Smooth muscle cell (in vitro differentiated cells): ENCODE data around the gene ACTL6B. TPM values are rescaled to one million over a fixed set of nuclear protein-coding genes. Genes with fewer than 3 reads are reported as not detected.
"Not testable (repeated sequence)": the region's sequence is repeated elsewhere in the genome, so short reads cannot be mapped to it uniquely, and the experiment has no call there.

Experiments
- DNase-seq: peaks from one replicate; lab custom pipeline; 2025; ENCODE audit not compliant: unreplicated experiment; lab: John Stamatoyannopoulos, UW
- H2AFZ ChIP-seq: fragments of 200-600 bp; sonication (generic); 2 replicates; pipeline ENCODE4 v1.6.0; 2016; ENCODE audit warnings: antibody characterized with exemption, low read depth, mild to moderate bottlenecking
- H3F3A ChIP-seq: fragments of 200-600 bp; sonication (generic); 2 replicates; pipeline ENCODE4 v1.6.0; 2017; ENCODE audit warnings: antibody characterized with exemption, low read depth
- H3K27ac ChIP-seq: fragments of 200-600 bp; sonication (generic); 2 replicates; pipeline ENCODE4 v1.5.1; 2016; ENCODE audit warnings: low read depth, mild to moderate bottlenecking
- H3K27me3 ChIP-seq: fragments of 200-600 bp; sonication (generic); 2 replicates; pipeline ENCODE4 v1.6.1; 2016; ENCODE audit warnings: low read depth, mild to moderate bottlenecking
- H3K36me3 ChIP-seq: fragments of 200-600 bp; sonication (generic); 2 replicates; pipeline ENCODE4 v1.5.1; 2016; ENCODE audit warnings: low read depth
- H3K4me1 ChIP-seq: fragments of 200-600 bp; sonication (generic); 2 replicates; pipeline ENCODE4 v1.5.1; 2016; ENCODE audit warnings: low read depth
- H3K4me2 ChIP-seq: fragments of 200-600 bp; sonication (generic); 2 replicates; pipeline ENCODE4 v1.6.0; 2016; ENCODE audit warnings: mild to moderate bottlenecking
- H3K4me3 ChIP-seq: fragments of 200-600 bp; sonication (generic); 2 replicates; pipeline ENCODE4 v1.5.1; 2016; ENCODE audit warnings: mild to moderate bottlenecking
- H3K79me2 ChIP-seq: fragments of 200-600 bp; sonication (generic); 2 replicates; pipeline ENCODE4 v1.6.0; 2016; ENCODE audit warnings: low read depth, mild to moderate bottlenecking
- H3K9ac ChIP-seq: fragments of 200-600 bp; sonication (generic); 2 replicates; pipeline ENCODE4 v1.6.0; 2016; ENCODE audit warnings: low read depth
- H3K9me3 ChIP-seq: fragments of 200-600 bp; sonication (generic); replicated peaks from 2 replicates; pipeline ENCODE4 v1.5.1; 2016; ENCODE audit warnings: low read depth
- H4K20me1 ChIP-seq: fragments of 200-600 bp; sonication (generic); 2 replicates; pipeline ENCODE4 v1.6.0; 2016; ENCODE audit warnings: low read depth
- WGBS: methylation state at CpG from one replicate; pipeline ENCODE4 v1.1.7; 2016; ENCODE audit warnings: low lambda C conversion rate; 5-methylcytosine and 5-hydroxymethylcytosine counted together
- polyA plus RNA-seq: library from polyadenylated mRNA; unstranded; fragments of >200 nt; fragmentation: Nextera tagmentation; extraction: Ambion mirVana; gene quantifications from 2 replicates; pipeline ENCODE4 v1.2.1, GENCODE V29; 2016
- total RNA-seq: library from RNA; depleted of rRNA; stranded (reverse); fragments of >200 nt; gene quantifications from 2 replicates; pipeline ENCODE4 v1.2.3, GENCODE V29; 2014
- TF ChIP-seq, protein P1 (sequence below): fragments of 200-600 bp; sonication (generic); IDR thresholded peaks from 2 replicates; pipeline ENCODE4 v1.5.1; 2017; ENCODE audit warnings: borderline replicate concordance, mild to moderate bottlenecking, antibody characterized with exemption; ENCODE audit not compliant: insufficient read depth, poor library complexity, severe bottlenecking

ACTL6B gene
- total and polyA plus RNA-seq, 2 experiments from 2014 or later = not detected

DNA sequence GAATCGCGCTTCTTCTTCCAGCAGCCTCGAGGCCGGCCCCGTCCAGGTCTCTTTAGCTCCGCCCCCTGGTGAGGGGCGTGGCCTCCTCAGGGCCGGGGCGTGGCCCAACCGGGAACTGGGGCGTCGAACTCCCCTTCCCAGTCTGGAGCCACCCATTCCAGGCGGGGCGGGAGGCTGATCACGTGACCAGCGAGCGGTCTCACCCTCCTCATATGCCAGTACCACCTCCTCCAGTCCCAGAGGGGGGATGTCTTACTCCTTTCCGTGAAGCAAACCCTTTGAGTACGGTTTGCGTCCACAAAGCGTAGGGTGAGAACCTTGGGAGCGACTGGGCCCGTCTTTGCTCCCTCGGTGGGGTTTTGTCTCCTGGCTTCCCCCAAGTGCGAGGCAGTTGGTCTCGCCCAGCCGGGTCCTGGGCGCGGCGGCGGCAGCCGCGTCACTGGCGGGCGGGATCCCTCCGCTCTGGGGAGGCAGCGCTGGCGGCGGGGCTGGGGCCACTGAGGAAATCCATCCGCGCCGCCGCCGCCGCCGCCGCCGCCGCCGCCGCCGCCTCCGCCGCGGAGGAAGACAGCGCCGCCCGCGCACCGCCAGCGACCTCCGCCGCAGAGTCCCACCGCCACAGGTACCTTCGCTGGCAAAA lies 17.2 kb upstream of the ACTL6B start, which contains the start of gene GNB2:
Gene GNB2, plus strand, starts transcription at position 439 of the 640 bp plus-strand sequence. CDS start 2,526 bp downstream, outside the sequence.
- Histone ChIP-seq H3K4me2 (peak within 1 kb of the TSS; percentile 98), H3K27me3 (no peaks in the 10 kb centered on the region), H3K4me3 (peak within 1 kb of the TSS; percentile 78), H3K9me3 (no peaks in the 10 kb centered on the region), H3K27ac (peak within 1 kb of the TSS; percentile 81), H3K36me3 (no peaks in the 10 kb centered on the region), H2AFZ (peak within 1 kb of the TSS; percentile 87), H3K4me1 (no peaks in the 10 kb centered on the region), H3K79me2 (peaks cover 32% of the 10 kb centered on the region), H4K20me1 (peaks cover 42% of the 10 kb centered on the region), H3K9ac (peak within 1 kb of the TSS; percentile 82), H3F3A (peaks cover 7% of the 10 kb centered on the region)
- WGBS = under 1% methylated on average over 36 of the region's 65 CpGs
- TF ChIP-seq, protein P1, sequence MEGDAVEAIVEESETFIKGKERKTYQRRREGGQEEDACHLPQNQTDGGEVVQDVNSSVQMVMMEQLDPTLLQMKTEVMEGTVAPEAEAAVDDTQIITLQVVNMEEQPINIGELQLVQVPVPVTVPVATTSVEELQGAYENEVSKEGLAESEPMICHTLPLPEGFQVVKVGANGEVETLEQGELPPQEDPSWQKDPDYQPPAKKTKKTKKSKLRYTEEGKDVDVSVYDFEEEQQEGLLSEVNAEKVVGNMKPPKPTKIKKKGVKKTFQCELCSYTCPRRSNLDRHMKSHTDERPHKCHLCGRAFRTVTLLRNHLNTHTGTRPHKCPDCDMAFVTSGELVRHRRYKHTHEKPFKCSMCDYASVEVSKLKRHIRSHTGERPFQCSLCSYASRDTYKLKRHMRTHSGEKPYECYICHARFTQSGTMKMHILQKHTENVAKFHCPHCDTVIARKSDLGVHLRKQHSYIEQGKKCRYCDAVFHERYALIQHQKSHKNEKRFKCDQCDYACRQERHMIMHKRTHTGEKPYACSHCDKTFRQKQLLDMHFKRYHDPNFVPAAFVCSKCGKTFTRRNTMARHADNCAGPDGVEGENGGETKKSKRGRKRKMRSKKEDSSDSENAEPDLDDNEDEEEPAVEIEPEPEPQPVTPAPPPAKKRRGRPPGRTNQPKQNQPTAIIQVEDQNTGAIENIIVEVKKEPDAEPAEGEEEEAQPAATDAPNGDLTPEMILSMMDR = no peak
- peak; percentile 97 for DNase-seq

DNA sequence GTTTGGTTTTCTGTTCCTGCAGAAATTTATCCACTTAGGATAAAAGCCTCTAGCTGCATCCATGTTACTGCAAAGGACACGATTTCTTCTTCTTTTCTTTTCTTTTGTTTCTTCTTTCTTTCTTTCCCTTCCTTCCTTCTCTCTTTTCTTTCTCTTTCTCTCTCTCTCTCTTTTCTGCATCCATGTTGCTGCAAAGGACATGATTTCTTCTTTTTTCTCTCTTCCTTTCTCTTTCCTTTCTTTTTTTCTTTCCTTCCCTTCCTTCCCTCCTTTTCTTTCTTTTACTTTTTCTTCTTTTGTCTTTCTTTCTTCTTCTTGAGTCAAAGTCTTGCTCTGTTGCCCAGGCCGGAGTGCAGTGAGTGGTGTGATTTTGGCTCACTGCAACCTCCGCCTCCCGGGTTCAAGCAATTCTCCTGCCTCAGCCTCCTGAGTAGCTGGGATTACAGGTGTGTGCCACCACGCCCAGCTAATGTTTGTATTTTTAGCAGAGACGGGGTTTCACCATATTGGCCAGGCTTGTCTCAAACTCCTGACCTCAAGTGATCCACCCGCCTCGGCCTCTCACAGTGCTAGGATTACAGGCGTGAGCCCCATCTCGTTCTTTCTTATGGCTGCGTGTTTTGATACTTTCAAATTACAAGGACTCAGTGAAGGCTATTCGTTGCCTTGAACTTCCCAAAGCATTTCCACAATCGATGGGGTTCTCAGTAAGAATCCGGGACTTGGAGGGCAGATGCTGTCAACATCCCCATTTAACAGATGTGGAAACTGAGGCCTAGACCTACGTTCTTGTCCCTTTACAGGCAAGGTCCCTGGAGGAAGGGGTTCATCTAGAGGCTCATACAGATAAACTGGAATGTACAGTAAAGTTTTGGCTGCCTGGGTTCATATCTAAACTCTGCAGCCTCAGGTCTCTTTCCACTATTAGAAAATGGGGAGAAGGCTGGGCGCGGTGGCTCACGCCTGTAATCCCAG lies 15.4 kb upstream of the ACTL6B start:
- H3K4me2 ChIP-seq = no peak overlapping the region
- no peaks in the 10 kb centered on the region for H3K9me3 ChIP-seq
- H3K9ac ChIP-seq = no peak overlapping the region
- peaks cover 24% of the 10 kb centered on the region for H4K20me1 ChIP-seq
- peaks cover 28% of the 10 kb centered on the region for H3K79me2 ChIP-seq
- no peak overlapping the region for H2AFZ ChIP-seq
- H3K4me3 ChIP-seq = no peak overlapping the region
- DNase-seq = no peak
- 94% methylated on average over 18 of the region's 18 CpGs for WGBS
- no peak overlapping the region for H3K27ac ChIP-seq
- H3K27me3 ChIP-seq = no peaks in the 10 kb centered on the region
- TF ChIP-seq, protein P1 = no peak
- H3F3A ChIP-seq = peaks cover 4% of the 10 kb centered on the region
- H3K36me3 ChIP-seq = no peaks in the 10 kb centered on the region
- no peaks in the 10 kb centered on the region for H3K4me1 ChIP-seq

DNA sequence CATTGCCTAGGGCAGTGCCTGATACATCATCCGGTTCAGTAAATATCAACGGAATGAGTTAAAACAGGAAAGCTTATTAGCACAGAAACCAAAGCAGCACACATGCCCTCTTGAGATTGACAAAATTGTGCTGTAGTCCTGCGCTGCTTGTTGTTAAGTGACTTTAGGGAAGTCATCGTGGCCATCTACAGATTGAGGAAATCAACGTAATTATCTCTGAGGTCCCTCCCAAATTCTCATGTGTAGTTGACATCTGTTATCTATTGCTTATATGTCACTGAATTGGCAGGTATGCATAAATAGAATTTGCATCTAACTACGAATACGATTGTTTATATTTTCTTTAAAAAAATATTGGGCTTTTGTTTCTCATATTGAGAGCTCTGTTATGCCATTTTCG lies 13.8 kb upstream of the ACTL6B start:
- H3K79me2 ChIP-seq = peaks cover 13% of the 10 kb centered on the region
- no peak overlapping the region for H2AFZ ChIP-seq
- no peak overlapping the region for H3K9ac ChIP-seq
- no peaks in the 10 kb centered on the region for H3K4me1 ChIP-seq
- no peaks in the 10 kb centered on the region for H3K36me3 ChIP-seq
- H3K27me3 ChIP-seq = no peaks in the 10 kb centered on the region
- DNase-seq = no peak
- peaks cover 8% of the 10 kb centered on the region for H4K20me1 ChIP-seq
- TF ChIP-seq, protein P1 = no peak
- no peak overlapping the region for H3K4me2 ChIP-seq
- no peaks in the 10 kb centered on the region for H3F3A ChIP-seq
- H3K27ac ChIP-seq = no peak overlapping the region
- no peak overlapping the region for H3K4me3 ChIP-seq
- WGBS = 85% methylated on average over 8 of the region's 8 CpGs
- H3K9me3 ChIP-seq = no peaks in the 10 kb centered on the region

DNA sequence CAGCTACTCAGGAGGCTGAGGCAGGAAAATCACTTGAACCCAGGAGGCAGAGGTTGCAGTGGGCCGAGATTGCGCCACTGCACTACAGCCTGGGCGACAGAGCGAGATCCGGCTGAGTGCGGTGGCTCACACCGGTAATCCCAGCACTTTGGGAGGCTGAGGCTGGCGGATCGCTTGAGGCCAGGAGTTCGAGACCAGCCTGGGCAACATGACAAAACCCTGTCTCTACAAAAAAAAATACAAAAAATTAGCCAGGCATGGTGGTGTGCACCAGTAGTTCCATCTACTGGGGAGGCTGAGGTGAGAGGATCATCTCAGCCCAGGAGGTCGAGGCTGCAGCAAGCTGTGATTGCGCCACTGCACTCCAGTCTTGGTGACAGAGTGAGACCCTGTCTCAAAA lies 12.9 kb upstream of the ACTL6B start:
- not testable (repeated sequence) for H2AFZ ChIP-seq, H3K27me3 ChIP-seq, H3K27ac ChIP-seq, H3K79me2 ChIP-seq, DNase-seq, H3F3A ChIP-seq, H3K9ac ChIP-seq, H3K36me3 ChIP-seq, H3K4me3 ChIP-seq, H4K20me1 ChIP-seq, H3K4me2 ChIP-seq, H3K9me3 ChIP-seq, H3K4me1 ChIP-seq
- WGBS = 96% methylated on average over 12 of the region's 12 CpGs
